SH-SY5Y (cell line): ENCODE measurements around the gene ZSCAN4.

Experiments
- GATA2 ChIP-seq: IDR thresholded peaks from 2 replicates; pipeline ENCODE4 v1.6.1; 2011; ENCODE audit warnings: mild to moderate bottlenecking, low read depth, low read length
- GATA3 ChIP-seq: IDR thresholded peaks from 2 replicates; pipeline ENCODE4 v1.6.1; 2011; ENCODE audit warnings: low read depth, mild to moderate bottlenecking, low read length, moderate library complexity

ZSCAN4 gene

DNA sequence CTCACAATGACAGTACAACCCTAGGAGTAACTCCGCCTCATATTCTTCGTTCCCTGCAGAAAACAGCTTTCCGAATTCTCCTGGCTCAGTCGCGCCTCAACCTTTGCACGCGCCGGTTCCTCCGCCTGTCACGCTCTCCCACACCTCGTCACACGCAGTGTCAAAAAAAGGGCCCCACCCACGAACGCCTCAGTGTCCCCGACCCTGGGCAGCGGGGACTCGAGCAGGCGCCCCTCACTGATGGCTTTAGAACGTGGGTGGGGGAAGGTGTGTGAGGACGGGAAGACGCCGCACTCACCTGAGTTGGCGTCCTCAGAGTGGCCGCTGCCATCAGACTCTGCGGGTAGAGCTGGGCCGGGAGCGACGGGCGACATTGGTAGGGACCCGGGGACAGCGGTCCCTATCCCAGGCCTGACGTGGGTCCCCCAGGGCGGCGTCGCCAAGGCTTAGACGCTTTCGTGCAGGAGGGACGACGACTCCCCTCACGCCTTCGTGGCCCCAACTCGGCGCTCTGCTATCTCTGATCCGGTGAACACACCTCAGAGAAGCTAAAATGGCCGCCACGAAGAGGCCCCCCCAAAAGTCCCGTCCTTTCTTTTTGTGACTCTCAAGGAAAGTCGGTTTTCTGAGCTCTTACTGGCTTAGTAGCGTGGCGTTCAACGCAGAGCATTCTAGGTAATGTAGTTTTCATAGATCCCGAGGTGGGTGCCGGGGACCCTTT, 40.1 kb downstream of the ZSCAN4 start, which contains the start of gene ZNF154:
TSS of gene ZNF154 (minus strand) at position 564 of the 721 bp plus-strand sequence. CDS start at position 331, 233 bp downstream.
- no peak for TF ChIP-seq GATA3
- TF ChIP-seq GATA2, result no peak

DNA sequence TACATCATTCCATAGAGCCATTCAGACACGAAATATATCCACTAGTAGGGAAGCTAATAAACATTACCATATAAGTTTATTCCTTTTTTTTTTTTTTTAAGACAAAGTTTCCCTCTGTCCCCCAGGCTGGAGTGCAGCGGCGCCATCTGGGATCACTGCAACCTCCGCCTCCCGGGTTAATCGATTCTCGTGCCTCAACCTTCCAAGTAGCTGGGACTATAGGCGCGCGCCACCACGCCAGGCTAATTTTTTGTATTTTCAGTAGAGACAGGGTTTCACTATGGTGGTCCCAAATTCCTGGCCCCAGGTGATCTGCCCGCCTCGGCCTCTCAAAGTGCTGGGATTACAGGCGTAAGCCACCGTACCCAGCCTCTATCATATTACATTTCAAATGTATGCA, 40.9 kb downstream of the ZSCAN4 start:
- no peak for TF ChIP-seq GATA2
- TF ChIP-seq GATA3, result no peak

GRCh38 chr19:57712222-57712621, 43.5 kb downstream of the ZSCAN4 start:
- TF ChIP-seq GATA2 (no peak), GATA3 (no peak)

GRCh38 chr19:57719424-57719823, 50.7 kb downstream of the ZSCAN4 start:
- TF ChIP-seq GATA3 (no peak), GATA2 (no peak)

DNA sequence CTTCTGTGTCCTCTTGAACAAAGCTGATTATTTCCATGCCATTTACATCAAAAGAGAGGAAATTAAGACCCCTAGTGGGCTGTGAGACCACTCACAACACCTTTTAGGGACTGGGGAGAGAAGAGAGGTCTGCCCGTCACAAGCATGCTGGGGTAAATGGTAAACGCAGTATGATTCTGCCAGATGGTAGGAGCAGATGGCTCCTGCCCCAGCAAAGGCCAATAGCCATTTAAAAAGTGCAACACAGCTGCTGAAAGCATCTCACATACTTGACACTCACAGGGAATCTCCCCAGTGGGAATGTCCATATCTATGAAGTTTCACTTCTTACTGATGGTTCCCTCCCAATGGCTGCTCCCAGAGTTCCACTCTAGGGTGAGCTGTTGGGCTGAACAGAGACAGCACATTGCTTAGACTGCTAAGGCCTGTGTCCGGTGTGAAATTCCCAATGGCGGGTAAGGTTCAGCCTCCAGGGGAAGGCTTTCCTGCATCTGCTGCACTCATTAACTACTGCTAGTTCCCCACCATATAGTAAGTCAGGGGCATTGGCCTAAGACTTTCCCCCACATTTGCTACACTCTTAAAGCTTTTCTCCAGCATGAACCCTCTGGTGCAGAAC, 51.3 kb downstream of the ZSCAN4 start:
- TF ChIP-seq GATA3 (no peak), GATA2 (no peak)

GRCh38 chr19:57720878-57721277, 52.1 kb downstream of the ZSCAN4 start:
- TF ChIP-seq GATA3, result no peak
- no peak for TF ChIP-seq GATA2
